GM10266 (cell line): ENCODE measurements around the gene ERBIN.
"Not testable (repeated sequence)": the region's sequence is repeated elsewhere in the genome, so short reads cannot be mapped to it uniquely, and the experiment has no call there.

Experiments used
- DNase-seq: peaks from one replicate; pipeline ENCODE4 v3.0.0; 2012; ENCODE audit errors: extremely low spot score
- TF ChIP-seq, protein P1 (sequence below): IDR thresholded peaks from 2 replicates; pipeline ENCODE4 v1.5.1; 2012; ENCODE audit warnings: mild to moderate bottlenecking, low read depth; ENCODE audit not compliant: control insufficient read depth, insufficient read depth; ENCODE audit errors: missing control alignments

The ERBIN gene

DNA sequence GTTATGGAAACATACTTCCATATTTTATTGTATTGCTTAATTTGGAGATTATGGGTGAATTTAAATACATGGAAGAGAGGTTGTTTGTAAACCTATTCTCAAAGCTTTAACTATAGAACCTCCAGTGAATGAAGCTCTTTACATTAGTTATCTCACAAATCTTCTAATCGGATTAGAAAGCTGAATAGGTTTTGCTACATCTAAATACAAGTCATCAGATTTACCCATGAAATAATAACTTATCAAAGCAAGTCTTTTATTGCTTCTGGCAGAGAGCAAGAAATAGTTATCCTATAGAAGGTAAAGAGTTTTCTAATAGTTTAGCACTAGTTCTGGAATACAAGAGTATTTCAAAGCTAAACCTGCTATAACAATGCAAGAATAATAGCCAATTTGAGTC, 113.3 kb downstream of the ERBIN start:
- no peak for DNase-seq
- TF ChIP-seq, protein P1, sequence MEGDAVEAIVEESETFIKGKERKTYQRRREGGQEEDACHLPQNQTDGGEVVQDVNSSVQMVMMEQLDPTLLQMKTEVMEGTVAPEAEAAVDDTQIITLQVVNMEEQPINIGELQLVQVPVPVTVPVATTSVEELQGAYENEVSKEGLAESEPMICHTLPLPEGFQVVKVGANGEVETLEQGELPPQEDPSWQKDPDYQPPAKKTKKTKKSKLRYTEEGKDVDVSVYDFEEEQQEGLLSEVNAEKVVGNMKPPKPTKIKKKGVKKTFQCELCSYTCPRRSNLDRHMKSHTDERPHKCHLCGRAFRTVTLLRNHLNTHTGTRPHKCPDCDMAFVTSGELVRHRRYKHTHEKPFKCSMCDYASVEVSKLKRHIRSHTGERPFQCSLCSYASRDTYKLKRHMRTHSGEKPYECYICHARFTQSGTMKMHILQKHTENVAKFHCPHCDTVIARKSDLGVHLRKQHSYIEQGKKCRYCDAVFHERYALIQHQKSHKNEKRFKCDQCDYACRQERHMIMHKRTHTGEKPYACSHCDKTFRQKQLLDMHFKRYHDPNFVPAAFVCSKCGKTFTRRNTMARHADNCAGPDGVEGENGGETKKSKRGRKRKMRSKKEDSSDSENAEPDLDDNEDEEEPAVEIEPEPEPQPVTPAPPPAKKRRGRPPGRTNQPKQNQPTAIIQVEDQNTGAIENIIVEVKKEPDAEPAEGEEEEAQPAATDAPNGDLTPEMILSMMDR, result no peak

DNA sequence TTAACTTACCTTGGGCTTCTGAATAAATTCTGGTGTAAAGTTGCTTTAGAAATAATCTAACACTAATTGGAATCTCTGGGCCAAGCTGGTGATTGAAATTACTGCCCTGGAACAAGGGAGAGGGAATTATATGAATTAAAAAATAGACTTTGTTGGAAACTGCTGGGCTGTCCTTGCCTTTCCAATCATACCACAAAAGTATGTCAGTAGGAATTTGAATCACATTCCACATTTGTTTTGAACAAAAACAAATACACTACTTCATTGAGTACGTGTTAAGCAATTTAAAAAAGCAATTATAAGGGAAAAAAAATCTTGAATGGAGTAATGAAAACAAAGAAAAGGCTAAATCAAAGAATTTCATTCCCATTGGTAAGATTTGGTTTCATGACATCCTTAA, 115.3 kb downstream of the ERBIN start:
- TF ChIP-seq, protein P1, result no peak
- no peak for DNase-seq

DNA sequence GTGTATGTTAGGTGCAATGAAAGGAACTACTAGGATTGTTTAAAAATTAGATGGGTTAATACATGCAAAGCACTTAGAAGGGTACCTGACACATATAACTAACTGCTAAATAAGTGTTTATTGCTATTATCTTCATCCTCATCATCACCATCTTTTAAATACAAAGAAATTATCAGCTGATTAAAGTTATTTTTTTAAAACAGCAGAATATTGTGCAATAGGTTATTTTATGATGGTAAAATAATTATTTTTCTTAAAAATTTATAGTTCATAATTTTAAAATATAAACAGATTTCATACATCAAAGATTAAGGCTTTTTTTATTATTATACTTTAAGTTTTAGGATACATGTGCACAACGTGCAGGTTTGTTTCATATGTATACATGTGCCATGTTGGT, 130.9 kb downstream of the ERBIN start:
- no peak for DNase-seq
- TF ChIP-seq, protein P1, result no peak

DNA sequence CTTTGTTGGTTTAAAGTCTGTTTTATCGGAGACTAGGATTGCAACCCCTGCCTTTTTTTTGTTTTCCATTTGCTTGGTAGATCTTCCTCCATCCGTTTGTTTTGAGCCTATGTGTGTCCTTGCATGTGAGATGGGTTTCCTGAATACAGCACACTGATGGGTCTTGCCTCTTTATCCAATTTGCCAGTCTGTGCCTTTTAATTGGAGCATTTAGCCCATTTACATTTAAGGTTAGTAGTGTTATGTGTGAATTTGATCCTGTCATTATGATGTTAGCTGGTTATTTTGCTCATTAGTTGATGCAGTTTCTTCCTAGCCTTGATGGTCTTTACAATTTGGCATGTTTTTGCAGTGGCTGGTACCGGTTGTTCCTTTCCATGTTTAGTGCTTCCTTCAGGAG, 134.9 kb downstream of the ERBIN start:
- not testable (repeated sequence) for DNase-seq

DNA sequence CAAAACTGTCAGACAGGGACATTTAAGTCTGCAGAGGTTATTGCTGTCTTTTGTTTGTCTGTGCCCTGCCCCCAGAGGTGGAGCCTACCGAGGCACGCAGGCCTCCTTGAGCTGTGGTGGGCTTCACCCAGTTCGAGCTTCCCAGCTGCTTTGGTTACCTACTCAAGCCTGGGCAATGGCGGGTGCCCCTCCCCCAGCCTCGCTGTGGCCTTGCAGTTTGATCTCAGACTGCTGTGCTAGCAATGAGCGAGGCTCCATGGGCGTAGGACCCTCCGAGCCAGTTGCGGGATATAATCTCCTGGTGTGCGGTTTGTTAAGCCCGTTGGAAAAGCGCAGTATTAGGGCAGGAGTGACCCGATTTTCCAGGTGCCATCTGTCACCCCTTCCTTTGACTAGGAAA, 136.7 kb downstream of the ERBIN start:
- DNase-seq, result not testable (repeated sequence)

DNA sequence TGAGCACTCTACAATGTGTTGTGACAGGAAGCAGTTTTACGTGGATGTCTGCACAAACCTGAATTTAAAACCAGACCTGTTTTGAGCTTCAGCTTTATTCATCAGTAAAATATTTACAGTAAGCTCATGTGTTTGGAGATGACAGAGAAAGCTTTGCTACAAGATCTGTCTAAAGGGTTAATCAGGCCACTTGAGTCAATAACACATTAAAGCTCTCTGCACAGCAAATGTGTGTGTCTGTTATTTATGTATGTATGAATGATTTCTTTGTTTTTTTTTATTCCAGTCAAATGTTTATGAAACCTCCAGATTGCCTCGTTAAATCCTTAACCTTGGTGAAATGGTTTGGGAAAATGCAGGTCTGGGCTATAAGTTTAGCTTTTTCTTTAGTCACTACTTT, 140.5 kb downstream of the ERBIN start:
- TF ChIP-seq, protein P1, result no peak

DNA sequence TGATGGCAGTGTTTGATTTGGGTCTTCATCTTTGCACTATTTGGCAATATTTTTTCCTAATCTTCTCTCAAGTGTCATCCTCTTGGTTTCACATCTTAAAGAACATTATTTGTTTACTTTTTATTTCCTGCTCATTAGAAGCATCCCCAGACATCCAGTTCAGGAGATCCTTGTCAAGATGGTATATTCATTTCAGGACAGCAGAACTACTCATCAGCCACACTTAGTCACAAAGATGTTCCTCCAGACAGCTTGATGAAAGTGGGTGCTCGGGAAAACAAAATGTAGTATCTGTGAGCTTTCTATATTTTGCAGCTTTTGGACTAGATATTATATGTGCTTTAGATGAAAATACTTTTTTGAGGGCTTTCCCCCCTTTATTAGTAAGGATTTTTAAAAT, 145.7 kb downstream of the ERBIN start:
- TF ChIP-seq, protein P1, result no peak
- no peak for DNase-seq

More for the DNA sequence above, 140.5 kb downstream of the ERBIN start:
- DNase-seq, result no peak

DNA sequence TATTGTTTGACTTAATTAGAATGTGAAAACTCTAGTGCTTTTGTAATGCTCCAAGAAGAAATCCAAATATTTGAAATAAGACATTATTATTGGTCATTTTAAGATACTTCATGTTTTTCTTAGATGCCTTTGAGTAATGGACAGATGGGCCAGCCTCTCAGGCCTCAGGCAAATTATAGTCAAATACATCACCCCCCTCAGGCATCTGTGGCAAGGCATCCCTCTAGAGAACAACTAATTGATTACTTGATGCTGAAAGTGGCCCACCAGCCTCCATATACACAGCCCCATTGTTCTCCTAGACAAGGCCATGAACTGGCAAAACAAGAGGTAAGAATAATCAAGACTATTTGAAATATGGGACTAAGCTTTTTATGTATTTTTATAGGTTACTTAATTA, 148.5 kb downstream of the ERBIN start:
- DNase-seq, result no peak
- TF ChIP-seq, protein P1, result no peak
